IPS DF 4.7 (cell line): ENCODE measurements around the gene TMED8.
"Not testable (repeated sequence)": the region's sequence is repeated elsewhere in the genome, so short reads cannot be mapped to it uniquely, and the experiment has no call there.

ENCODE experiments used
- DNase-seq: peaks from one replicate; pipeline ENCODE4 v3.0.0-alpha.2; 2013; ENCODE audit warnings: low spot score; ENCODE audit errors: extremely low read depth

TMED8 gene, protein sequence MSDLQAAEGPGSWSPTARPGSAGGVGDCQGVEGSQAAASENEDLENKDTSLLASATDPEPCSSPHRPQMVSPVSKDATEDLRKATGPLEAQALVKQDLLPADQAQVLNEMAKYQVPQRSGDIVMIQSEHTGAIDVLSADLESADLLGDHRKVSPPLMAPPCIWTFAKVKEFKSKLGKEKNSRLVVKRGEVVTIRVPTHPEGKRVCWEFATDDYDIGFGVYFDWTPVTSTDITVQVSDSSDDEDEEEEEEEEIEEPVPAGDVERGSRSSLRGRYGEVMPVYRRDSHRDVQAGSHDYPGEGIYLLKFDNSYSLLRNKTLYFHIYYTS

DNA sequence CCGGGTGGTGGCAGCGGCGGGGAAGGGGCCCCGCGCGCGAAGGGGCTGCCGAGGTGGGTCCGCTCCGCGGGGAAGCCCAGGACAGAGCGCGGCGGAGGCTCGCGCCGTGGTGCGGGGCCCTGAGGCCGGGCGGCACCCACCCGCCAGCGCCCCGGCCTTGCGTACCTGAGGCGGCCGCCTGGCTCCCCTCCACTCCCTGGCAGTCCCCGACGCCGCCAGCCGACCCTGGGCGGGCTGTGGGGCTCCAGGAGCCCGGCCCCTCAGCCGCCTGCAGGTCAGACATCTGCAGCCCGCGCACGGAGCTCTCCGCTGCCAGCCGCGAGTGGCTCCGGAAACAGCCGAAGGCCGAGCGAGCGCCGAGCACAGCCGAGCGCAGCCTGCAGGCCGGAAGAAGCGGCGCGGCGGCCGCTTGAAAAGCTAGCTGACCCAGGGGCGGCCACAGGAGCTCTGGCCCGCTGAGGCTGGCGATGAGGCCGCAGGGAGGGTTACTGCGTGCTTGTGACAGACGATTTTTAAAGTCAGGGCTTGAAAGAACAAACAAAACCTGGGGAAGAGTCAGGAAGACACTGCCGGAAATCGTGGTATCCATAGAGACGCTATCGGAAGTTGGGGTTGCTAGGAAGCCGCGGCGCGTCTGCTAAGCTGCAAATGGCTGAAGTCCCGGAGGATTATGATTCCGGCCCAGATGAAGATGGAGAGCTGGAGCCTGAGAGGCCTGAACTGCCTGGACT lies at the start of gene TMED8, which contains the start of gene SAMD15:
TMED8 (minus strand) TSS at position 324 of the 731 bp plus-strand sequence; CDS start at position 283, 41 bp downstream.
SAMD15 (plus strand) TSS at position 609 of the 731 bp plus-strand sequence; CDS start at position 649, 40 bp downstream.
- DNase-seq = peak; percentile 46

- DNase-seq = no peak
These were observed 49.5 kb upstream of the TMED8 start for GRCh38 chr14:77426396-77426795.

DNA sequence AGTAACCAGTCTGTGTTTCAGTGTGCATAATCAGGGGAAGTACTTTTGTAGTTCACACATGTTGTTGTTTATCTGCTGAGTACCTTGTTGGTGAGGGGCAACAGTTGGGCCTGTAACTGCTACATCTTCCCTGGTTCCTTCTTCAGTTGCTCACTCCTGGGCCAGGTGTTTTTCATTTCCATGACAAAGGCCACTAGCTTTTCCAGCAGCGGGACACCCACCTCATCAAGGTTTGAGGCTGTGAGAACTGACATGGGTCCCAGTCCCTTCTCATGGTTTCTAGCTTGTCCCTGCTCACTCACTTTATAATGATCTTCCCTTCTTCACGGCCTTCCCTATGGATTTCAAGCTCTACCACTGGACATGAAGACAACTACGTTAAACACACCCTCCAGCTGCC lies 48.0 kb upstream of the TMED8 start:
- DNase-seq = no peak

GRCh38 chr14:77423423-77423822 lies 46.5 kb upstream of the TMED8 start, which contains the start of gene NOXRED1:
NOXRED1 (minus strand) TSS chr14:77423523; CDS start chr14:77422889, 634 bp downstream.
- no peak for DNase-seq

GRCh38 chr14:77421201-77421600 lies 44.3 kb upstream of the TMED8 start:
- DNase-seq = no peak

GRCh38 chr14:77416836-77417235 lies 39.9 kb upstream of the TMED8 start:
- DNase-seq = no peak

DNA sequence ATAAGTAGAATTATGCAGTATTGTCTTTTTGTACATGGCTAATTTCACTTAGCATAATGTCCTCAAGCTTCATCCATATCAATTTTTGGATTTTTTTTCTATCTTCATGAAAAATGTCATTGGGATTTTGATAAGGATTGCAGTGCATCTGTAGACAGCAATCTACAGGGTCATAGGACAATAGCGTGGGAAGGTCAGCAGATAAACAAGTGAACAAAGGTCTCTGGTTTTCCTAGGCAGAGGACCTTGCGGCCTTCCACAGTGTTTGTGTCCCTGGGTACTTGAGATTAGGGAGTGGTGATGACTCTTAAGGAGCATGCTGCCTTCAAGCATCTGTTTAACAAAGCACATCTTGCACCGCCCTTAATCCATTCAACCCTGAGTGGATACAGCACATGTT lies 39.2 kb upstream of the TMED8 start:
- DNase-seq = not testable (repeated sequence)

- DNase-seq = not testable (repeated sequence)
These were observed 38.6 kb upstream of the TMED8 start for GRCh38 chr14:77415403-77416030.

- DNase-seq = no peak
These were observed 32.2 kb upstream of the TMED8 start for GRCh38 chr14:77409131-77409533.

DNA sequence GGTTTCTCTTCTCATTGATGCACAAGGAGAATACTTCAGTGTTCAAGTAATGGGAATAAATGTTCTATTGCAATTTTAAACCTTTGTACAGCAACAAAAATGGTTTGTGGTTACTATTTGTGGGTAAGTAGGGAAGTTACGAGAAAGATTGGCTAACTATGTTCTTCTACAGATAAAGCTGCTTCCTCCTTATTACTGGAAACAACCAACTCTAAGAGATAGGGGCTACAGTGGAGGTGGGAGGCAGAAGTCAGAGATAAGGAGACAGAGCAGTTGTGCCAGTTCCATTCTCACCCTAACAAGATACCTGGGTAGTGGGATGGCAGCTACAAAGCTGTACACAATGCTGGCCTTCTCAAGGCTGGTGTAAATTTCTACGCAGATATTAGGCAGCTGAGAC lies 30.3 kb upstream of the TMED8 start:
- no peak for DNase-seq

DNA sequence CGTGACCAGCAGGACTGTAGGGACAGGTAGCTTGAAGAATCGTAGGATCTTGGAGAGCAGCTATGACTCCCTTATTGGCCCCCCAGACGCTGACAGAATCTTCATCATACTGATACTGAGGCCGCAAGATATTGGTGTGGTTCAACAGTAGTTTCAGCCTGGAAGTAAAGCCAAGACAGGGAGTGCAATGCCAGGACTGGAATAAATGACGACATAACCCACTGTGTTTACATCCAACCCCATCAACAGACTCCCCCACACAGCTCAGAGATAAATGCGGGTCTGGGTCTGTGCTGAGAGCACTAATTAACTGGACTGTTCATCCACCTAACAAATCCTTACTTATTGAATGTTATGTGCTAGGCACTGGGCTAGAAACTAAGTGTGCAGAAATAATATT lies 29.8 kb upstream of the TMED8 start:
- no peak for DNase-seq

GRCh38 chr14:77406086-77406485 lies 29.2 kb upstream of the TMED8 start:
- no peak for DNase-seq

- no peak for DNase-seq
These were observed 26.9 kb upstream of the TMED8 start for GRCh38 chr14:77403768-77404167.

- no peak for DNase-seq
These were observed 23.3 kb upstream of the TMED8 start for GRCh38 chr14:77400216-77400615.

GRCh38 chr14:77390188-77390587 lies 13.3 kb upstream of the TMED8 start:
- DNase-seq = no peak

DNA sequence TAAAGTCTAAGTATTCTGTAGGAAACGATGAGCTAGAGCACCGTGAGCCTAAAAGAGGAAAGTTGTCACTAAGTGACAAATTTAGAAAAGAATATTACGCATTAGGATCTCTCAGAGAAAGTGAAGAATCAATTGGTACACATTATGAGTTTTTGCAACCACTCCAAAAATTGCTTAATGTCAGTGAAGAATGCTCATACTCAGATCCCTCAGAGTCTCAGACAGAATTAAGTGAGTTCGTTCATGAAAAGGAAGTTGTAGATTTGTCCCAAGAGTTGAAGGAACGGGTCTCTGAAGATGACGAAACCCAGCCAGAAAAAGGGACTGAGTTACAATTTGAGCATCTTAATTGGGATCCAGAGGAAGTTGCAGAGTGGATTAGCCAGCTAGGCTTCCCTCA lies 1.8 kb upstream of the TMED8 start:
- DNase-seq = no peak

GRCh38 chr14:77377502-77377844 lies 579 bp upstream of the TMED8 start:
- DNase-seq = no peak

DNA sequence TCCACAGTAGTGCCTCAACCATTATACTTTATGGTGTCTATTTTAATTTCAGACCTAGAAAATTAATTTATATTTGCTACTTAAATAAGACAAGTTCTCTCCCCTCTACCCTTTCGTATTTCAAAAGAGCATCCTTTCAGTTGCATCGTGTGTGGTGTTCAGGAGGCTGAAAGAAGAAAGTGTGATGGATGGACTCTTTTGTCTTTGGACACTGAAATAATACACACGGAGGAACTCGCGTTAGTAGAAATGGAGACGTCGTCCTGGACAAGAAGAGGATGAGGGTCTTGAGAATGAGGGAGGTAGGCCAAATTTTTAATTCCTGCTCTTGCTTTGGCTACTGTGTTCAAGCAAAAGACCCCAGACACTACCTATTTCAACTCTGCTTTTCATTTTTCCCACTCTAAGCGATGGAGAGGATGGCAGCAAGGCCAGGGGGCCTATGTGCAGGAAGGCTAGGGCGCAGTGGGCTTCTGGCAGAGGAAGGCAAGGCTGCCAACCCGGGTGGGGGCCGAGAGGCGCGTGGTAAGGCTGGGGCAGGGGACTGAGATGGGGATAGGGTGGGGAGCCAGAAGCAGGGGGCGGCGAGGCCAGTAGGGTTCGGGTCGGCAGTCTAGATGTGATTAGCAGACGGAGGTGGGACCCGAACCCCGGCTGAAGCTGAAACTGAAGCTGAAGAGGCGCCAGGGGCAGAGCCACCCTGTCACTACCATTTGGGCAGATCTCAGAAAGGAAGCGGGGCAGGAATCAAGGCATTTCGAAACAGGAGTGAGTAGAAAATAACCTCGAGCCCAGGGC lies 722 bp downstream of the TMED8 start:
- peak; percentile 5 for DNase-seq

DNA sequence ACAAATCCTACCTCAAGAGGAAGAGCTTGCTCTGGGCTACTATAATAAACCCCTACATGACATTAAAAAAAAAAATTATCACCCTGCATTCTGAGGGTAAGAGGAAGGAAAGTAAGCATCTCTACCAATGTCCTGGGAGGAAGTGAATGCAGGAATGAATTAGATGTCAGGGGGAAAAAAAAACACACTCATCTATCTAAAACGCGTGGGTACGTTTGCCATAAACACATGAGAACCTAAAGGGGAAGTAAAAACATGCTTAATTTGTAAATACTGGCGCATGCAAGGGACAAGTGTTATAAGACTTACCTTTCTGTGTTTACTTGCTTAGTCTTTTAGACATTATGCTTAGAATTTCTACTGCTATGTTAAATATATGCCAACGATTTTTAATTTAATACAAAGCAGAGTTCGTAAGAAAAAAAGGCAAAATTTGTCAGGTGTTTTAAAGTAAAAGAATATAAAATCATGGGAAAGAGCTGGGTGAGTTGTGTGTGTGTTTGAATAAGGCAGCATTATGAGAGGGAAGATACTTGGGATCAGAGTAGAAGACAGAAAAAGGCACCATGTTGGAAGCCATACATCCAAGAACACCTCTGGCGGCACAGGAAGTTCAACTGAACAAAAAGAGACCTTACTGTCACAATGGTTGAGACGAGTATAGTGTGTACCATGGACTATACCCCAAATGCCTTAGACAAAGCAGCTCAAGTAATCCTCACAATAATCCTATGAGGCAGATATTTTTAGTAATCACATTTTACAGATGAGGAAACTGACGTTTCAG lies 1.5 kb downstream of the TMED8 start:
- no peak for DNase-seq

DNA sequence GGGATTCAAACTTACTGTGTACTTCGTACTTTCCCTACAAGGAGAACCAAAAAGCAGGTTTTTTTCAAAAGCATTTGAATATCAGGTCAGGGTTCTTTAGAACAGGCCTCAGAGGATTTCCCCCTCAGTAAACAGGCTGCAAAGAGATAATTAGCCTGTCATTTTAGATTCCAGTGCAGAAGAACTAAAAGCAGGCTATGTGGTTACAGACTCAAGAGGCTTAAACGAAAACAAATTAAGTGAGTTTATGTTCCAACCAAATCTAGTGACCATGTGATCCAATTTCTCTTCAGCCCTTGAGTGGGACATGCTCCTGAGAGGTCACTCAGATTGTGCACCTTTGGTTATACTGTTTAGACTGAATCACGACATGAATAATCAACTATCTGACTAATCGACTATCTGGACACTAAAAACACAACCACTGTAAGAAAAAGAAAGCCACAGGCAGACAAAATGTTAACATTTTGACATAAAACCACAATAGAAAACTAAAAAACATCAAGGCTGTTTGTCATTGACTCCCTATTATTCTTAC lies 4.5 kb downstream of the TMED8 start:
- DNase-seq = no peak
